ENCODE data around the gene TMEM63A. TPM values are rescaled to one million over a fixed set of nuclear protein-coding genes. Genes with fewer than 3 reads are reported as not detected.

Gene TMEM63A
- polyA plus RNA-seq, 1 donor from 2014 or later = not detected

DNA sequence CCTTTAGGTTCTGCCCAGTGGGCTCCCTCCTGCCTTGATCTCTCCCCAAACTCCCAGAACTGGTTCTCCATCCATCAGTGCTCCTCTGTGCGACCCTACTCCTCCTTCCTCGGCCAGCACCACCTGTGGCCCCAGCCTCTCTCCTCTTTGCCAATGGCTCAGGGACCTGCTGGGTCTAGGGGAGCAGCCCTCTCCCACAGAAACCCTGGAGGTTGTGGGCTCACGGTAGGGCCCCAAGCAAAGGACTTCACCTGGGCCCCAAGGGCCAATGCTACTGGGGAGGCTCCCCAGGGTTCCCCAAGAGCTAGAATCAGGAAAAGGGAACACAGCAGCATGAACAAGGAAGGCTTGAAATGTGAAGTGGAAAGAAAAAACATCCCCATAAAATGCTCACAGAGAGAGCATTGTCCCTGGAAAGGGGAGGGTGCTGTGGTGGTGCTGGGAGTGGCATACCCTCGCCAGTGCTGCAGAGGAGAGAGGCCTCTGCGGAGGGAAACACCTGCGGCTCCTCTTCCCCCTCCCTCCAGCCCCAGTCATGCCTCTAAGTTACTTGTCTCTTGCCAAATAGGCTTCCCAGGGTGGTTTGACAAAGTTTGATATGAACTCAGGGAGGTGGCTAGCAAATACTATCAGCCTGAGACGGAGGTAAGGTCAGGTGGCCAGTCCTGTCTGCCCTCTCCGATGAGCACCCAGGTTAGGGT lies 2.5 kb downstream of the TMEM63A start:
- Histone ChIP-seq H3K4me2 (ENCODE audit: low read length) (no peak overlapping the region), H3F3A (ENCODE audit: insufficient read depth, low read length, poor library complexity, severe bottlenecking) (no peaks in the 10 kb centered on the region), H3K27me3 (ENCODE audit: insufficient read depth, low read depth, low read length) (peaks cover 37% of the 10 kb centered on the region), H3K9ac (ENCODE audit: low read length) (no peak overlapping the region), H2AFZ (ENCODE audit: low read depth, low read length) (no peak overlapping the region), H3K9me3 (ENCODE audit: low read length) (no peaks in the 10 kb centered on the region), H3K27ac (ENCODE audit: low read length) (no peak overlapping the region), H4K20me1 (ENCODE audit: insufficient read depth) (no peaks in the 10 kb centered on the region), H3K36me3 (ENCODE audit: insufficient read depth, low read length) (no peaks in the 10 kb centered on the region), H3K9me2 (ENCODE audit: insufficient read depth, low read length) (no peaks in the 10 kb centered on the region), H3K79me2 (replicated peaks; ENCODE audit: insufficient read depth, low read length) (no peaks in the 10 kb centered on the region), H3K4me3 (ENCODE audit: low read length) (no peak overlapping the region)
- TF ChIP-seq EP300 (conservative IDR thresholded peaks at IDR 0.05; ENCODE audit: poor library complexity, severe bottlenecking) (no peak), RAD21 (conservative IDR thresholded peaks at IDR 0.05) (no peak), REST (IDR thresholded peaks at IDR 0.05; ENCODE audit: borderline replicate concordance) (no peak), EZH2 (IDR thresholded peaks at IDR 0.05; ENCODE audit: borderline replicate concordance, insufficient read depth, low read length, poor library complexity, severe bottlenecking) (no peak), SMC3 (conservative IDR thresholded peaks at IDR 0.05; ENCODE audit: poor library complexity) (no peak), TAF1 (IDR thresholded peaks at IDR 0.05; ENCODE audit: low read depth) (no peak), MXI1 (conservative IDR thresholded peaks at IDR 0.05; ENCODE audit: poor library complexity, severe bottlenecking) (no peak), POLR2AphosphoS5 (IDR thresholded peaks at IDR 0.05) (no peak)
- TF ChIP-seq, protein P1, sequence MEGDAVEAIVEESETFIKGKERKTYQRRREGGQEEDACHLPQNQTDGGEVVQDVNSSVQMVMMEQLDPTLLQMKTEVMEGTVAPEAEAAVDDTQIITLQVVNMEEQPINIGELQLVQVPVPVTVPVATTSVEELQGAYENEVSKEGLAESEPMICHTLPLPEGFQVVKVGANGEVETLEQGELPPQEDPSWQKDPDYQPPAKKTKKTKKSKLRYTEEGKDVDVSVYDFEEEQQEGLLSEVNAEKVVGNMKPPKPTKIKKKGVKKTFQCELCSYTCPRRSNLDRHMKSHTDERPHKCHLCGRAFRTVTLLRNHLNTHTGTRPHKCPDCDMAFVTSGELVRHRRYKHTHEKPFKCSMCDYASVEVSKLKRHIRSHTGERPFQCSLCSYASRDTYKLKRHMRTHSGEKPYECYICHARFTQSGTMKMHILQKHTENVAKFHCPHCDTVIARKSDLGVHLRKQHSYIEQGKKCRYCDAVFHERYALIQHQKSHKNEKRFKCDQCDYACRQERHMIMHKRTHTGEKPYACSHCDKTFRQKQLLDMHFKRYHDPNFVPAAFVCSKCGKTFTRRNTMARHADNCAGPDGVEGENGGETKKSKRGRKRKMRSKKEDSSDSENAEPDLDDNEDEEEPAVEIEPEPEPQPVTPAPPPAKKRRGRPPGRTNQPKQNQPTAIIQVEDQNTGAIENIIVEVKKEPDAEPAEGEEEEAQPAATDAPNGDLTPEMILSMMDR (IDR thresholded peaks at IDR 0.05; ENCODE audit: poor library complexity, severe bottlenecking) = no peak

DNA sequence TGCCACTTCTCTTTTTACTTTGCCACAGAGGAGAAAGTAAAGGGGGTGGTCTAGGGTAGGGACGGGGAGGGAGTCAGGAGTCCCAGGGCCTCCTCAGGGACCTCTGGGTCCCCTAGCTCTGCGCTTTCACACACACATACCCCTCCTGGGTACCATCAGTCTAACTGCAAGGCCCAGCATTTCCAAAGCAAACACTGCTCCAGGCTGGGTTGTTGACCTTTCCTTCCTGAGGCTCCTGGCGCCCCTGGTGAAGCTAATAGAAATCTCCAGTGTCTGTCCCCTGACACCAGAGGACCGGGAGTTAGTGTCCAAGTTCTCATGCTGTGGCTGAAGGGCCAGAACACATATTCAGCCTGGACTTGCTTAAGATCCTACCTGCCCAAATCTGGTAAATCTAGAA lies 3.9 kb downstream of the TMEM63A start:
- Histone ChIP-seq H4K20me1 (ENCODE audit: insufficient read depth) (no peaks in the 10 kb centered on the region), H3K9me3 (ENCODE audit: low read length) (no peaks in the 10 kb centered on the region), H3K79me2 (replicated peaks; ENCODE audit: insufficient read depth, low read length) (no peaks in the 10 kb centered on the region), H3K9ac (ENCODE audit: low read length) (no peak overlapping the region), H3F3A (ENCODE audit: insufficient read depth, low read length, poor library complexity, severe bottlenecking) (no peaks in the 10 kb centered on the region), H3K27me3 (ENCODE audit: insufficient read depth, low read depth, low read length) (peaks cover 29% of the 10 kb centered on the region), H3K27ac (ENCODE audit: low read length) (no peak overlapping the region), H2AFZ (ENCODE audit: low read depth, low read length) (no peak overlapping the region), H3K4me3 (ENCODE audit: low read length) (no peak overlapping the region), H3K36me3 (ENCODE audit: insufficient read depth, low read length) (no peaks in the 10 kb centered on the region), H3K4me2 (ENCODE audit: low read length) (no peak overlapping the region), H3K9me2 (ENCODE audit: insufficient read depth, low read length) (no peaks in the 10 kb centered on the region)
- TF ChIP-seq, protein P1 (IDR thresholded peaks at IDR 0.05; ENCODE audit: poor library complexity, severe bottlenecking) = no peak
- no peak for TF ChIP-seq MXI1 (conservative IDR thresholded peaks at IDR 0.05; ENCODE audit: poor library complexity, severe bottlenecking)
- no peak for TF ChIP-seq EP300 (conservative IDR thresholded peaks at IDR 0.05; ENCODE audit: poor library complexity, severe bottlenecking)
